GM12891 (cell line): ENCODE data around the gene ARSB.

Source experiments
- PAX5 ChIP-seq: IDR thresholded peaks from 2 replicates; pipeline ENCODE4 v1.6.1; 2011; ENCODE audit warnings: low read length, moderate library complexity, mild to moderate bottlenecking; ENCODE audit not compliant: insufficient read depth, severe bottlenecking
- POLR2A ChIP-seq: IDR thresholded peaks from 2 replicates; pipeline ENCODE4 v1.6.1; 2011; ENCODE audit warnings: low read depth, low read length, control low read depth
- POLR2AphosphoS5 ChIP-seq: IDR thresholded peaks from 2 replicates; pipeline ENCODE4 v1.6.1; 2011; ENCODE audit warnings: low read depth, low read length, control low read depth
- SPI1 ChIP-seq: IDR thresholded peaks from 2 replicates; pipeline ENCODE4 v1.6.1; 2011; ENCODE audit warnings: low read depth, low read length, control low read depth
- TAF1 ChIP-seq: IDR thresholded peaks from 2 replicates; pipeline ENCODE4 v1.6.1; 2011; ENCODE audit warnings: low read depth, low read length, control low read depth

DNA sequence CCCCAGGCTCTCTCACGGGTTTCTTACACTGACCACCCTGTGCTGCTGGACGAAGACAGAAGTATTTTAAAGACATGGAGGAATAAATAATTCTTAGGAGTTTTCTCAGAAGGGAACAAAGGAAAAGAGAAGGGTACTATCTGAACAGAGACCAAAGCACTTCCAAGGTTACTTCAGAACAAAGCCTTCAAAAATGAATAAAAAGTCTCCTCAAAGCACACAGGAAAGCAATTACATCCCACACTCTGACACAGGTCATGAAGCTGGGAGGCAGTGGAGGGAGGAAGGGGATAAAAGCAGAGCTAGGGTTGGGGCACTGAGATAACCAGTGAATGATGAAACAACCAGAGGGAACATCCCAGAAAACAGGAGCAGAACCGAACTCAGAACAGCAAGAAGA is 151.8 kb downstream of the ARSB start:
- TF ChIP-seq POLR2A (no peak), SPI1 (no peak), POLR2AphosphoS5 (no peak), PAX5 (no peak), TAF1 (no peak)
